NT2/D1 (cell line): ENCODE data around the gene SLC2A10.

Experiments used
- YY1 ChIP-seq: IDR thresholded peaks from 2 replicates; pipeline ENCODE4 v1.6.1; 2011; ENCODE audit not compliant: insufficient read length, insufficient read depth
- ZNF274 ChIP-seq: IDR thresholded peaks from 2 replicates; pipeline ENCODE4 v1.6.1; 2011; ENCODE audit warnings: mild to moderate bottlenecking, low read depth, low read length

DNA sequence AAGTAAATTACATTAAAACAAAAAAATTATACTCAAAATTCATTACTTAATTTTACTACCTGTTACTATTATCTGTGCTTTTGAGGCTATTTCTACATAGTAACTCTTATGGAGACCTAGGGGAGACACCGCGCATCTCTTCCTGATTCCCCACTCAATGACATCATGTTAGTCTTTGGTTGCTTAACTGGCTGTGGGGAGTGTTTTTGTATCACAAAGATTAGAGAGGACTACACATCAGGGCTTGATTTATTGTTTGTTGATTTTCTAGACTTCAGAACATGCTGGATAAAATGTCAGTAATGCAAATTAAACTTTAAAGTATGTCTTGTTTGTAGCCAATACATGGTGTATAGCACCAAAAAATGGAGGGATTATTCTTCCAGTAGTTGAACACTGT, 26.0 kb downstream of the SLC2A10 start:
- TF ChIP-seq YY1 (no peak), ZNF274 (no peak)
